ENCODE data around the gene TMTC3. TPM values are rescaled to one million over a fixed set of nuclear protein-coding genes. Genes with fewer than 3 reads are reported as not detected.

Gene TMTC3
- total RNA-seq, 1 experiment from 2014 or later, result 30.8 TPM

- no peaks in the 10 kb centered on the region for H3K27me3 Mint-ChIP-seq (ENCODE audit: unreplicated experiment)
- H3K4me1 Mint-ChIP-seq (ENCODE audit: low read depth, unreplicated experiment), result no peaks in the 10 kb centered on the region
- CTCF ChIA-PET, result no interaction called here
- TF ChIP-seq, protein P1, sequence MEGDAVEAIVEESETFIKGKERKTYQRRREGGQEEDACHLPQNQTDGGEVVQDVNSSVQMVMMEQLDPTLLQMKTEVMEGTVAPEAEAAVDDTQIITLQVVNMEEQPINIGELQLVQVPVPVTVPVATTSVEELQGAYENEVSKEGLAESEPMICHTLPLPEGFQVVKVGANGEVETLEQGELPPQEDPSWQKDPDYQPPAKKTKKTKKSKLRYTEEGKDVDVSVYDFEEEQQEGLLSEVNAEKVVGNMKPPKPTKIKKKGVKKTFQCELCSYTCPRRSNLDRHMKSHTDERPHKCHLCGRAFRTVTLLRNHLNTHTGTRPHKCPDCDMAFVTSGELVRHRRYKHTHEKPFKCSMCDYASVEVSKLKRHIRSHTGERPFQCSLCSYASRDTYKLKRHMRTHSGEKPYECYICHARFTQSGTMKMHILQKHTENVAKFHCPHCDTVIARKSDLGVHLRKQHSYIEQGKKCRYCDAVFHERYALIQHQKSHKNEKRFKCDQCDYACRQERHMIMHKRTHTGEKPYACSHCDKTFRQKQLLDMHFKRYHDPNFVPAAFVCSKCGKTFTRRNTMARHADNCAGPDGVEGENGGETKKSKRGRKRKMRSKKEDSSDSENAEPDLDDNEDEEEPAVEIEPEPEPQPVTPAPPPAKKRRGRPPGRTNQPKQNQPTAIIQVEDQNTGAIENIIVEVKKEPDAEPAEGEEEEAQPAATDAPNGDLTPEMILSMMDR (IDR thresholded peaks at IDR 0.05; ENCODE audit: unreplicated experiment), result no peak
- intact Hi-C loops (cut with micrococcal nuclease; ENCODE audit: unreplicated experiment), result loop anchor here (2.0 to 10.0 kb wide), 4 partner anchors 881 to 1416 kb away; partner anchors contain the start of gene POC1B
- peaks cover 4% of the 10 kb centered on the region for H3K36me3 Mint-ChIP-seq (ENCODE audit: insufficient read depth, unreplicated experiment)
- peak overlapping the region; percentile 51 for H3K27ac Mint-ChIP-seq (ENCODE audit: unreplicated experiment)
- no peak for DNase-seq
- peak overlapping the region; percentile 31 for H3K4me3 Mint-ChIP-seq (ENCODE audit: low read depth, unreplicated experiment)
- H3K9me3 Mint-ChIP-seq (ENCODE audit: low read depth, unreplicated experiment), result no peaks in the 10 kb centered on the region
- no TSS peak for BruUV-seq (replicated peaks)
These were observed 30.9 kb upstream of the TMTC3 start for GRCh38 chr12:88111074-88111652.

GRCh38 chr12:88113871-88114270, 28.2 kb upstream of the TMTC3 start:
- Mint-ChIP-seq H3K4me1 (ENCODE audit: low read depth, unreplicated experiment) (no peaks in the 10 kb centered on the region), H3K27ac (ENCODE audit: unreplicated experiment) (no peak overlapping the region), H3K4me3 (ENCODE audit: low read depth, unreplicated experiment) (no peak overlapping the region), H3K27me3 (ENCODE audit: unreplicated experiment) (no peaks in the 10 kb centered on the region), H3K36me3 (ENCODE audit: insufficient read depth, unreplicated experiment) (no peaks in the 10 kb centered on the region), H3K9me3 (ENCODE audit: low read depth, unreplicated experiment) (no peaks in the 10 kb centered on the region)
- BruUV-seq (replicated peaks), result no TSS peak
- no peak for DNase-seq
- CTCF ChIA-PET, result interaction anchor here (0.7 kb wide), 1 partner anchor 1596 kb away, joined by 3 read pairs; no protein-coding TSS in a partner anchor
- intact Hi-C loops (cut with micrococcal nuclease; ENCODE audit: unreplicated experiment), result loop anchor here (5.0 to 10.0 kb wide), 3 partner anchors 878 to 1413 kb away; partner anchors contain the start of gene POC1B
- TF ChIP-seq, protein P1 (IDR thresholded peaks at IDR 0.05; ENCODE audit: unreplicated experiment), result no peak

DNA sequence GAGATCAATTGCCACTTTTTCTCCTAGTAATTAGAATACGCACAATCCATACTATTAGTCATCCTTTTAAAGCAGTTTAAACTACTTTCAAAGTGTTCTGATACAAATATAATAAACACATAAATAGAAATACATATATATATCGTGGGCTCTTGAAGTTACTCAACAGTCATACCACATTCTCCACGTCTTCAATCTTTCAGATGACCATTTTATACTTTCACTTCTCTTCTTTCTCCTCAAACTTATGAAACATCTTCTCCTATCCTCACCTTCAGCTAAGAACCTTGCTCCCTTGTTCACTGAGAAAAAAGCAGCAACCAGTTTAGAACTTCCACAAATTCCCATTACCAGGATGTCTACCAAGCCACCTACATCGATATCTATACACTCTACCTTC, 19.4 kb upstream of the TMTC3 start:
- H3K4me3 Mint-ChIP-seq (ENCODE audit: low read depth, unreplicated experiment), result no peak overlapping the region
- no peak for DNase-seq
- H3K27me3 Mint-ChIP-seq (ENCODE audit: unreplicated experiment), result no peaks in the 10 kb centered on the region
- no peak overlapping the region for H3K27ac Mint-ChIP-seq (ENCODE audit: unreplicated experiment)
- TF ChIP-seq, protein P1 (IDR thresholded peaks at IDR 0.05; ENCODE audit: unreplicated experiment), result no peak
- no TSS peak for BruUV-seq (replicated peaks)
- H3K4me1 Mint-ChIP-seq (ENCODE audit: low read depth, unreplicated experiment), result no peaks in the 10 kb centered on the region
- intact Hi-C loops (cut with micrococcal nuclease; ENCODE audit: unreplicated experiment), result no loop called here
- no peaks in the 10 kb centered on the region for H3K36me3 Mint-ChIP-seq (ENCODE audit: insufficient read depth, unreplicated experiment)
- CTCF ChIA-PET, result no interaction called here
- no peaks in the 10 kb centered on the region for H3K9me3 Mint-ChIP-seq (ENCODE audit: low read depth, unreplicated experiment)

- CTCF ChIA-PET, result interaction anchor here (0.8 kb wide), 1 partner anchor 46 kb away, joined by 4 read pairs; no protein-coding TSS in a partner anchor
- Mint-ChIP-seq H3K9me3 (ENCODE audit: low read depth, unreplicated experiment) (no peaks in the 10 kb centered on the region), H3K27me3 (ENCODE audit: unreplicated experiment) (no peaks in the 10 kb centered on the region), H3K27ac (ENCODE audit: unreplicated experiment) (no peak overlapping the region), H3K4me3 (ENCODE audit: low read depth, unreplicated experiment) (no peak overlapping the region), H3K36me3 (ENCODE audit: insufficient read depth, unreplicated experiment) (no peaks in the 10 kb centered on the region), H3K4me1 (ENCODE audit: low read depth, unreplicated experiment) (peaks cover under 1% of the 10 kb centered on the region)
- BruUV-seq (replicated peaks), result no TSS peak
- intact Hi-C loops (cut with micrococcal nuclease; ENCODE audit: unreplicated experiment), result no loop called here
- TF ChIP-seq, protein P1 (IDR thresholded peaks at IDR 0.05; ENCODE audit: unreplicated experiment), result no peak
- DNase-seq, result no peak
These were observed 15.0 kb upstream of the TMTC3 start for GRCh38 chr12:88127099-88127498.

All from Calu3 (cell line).